HL-60 (cell line): Measurements from ENCODE around the gene IL1RAPL1.

Experiments
- CTCF ChIP-seq: IDR thresholded peaks from one replicate; pipeline ENCODE4 v1.5.1; 2011; ENCODE audit warnings: low read length, control low read depth, inconsistent platforms; ENCODE audit not compliant: insufficient read depth
- GABPA ChIP-seq: IDR thresholded peaks from 2 replicates; pipeline ENCODE4 v1.6.1; 2012; ENCODE audit warnings: low read depth
- POLR2AphosphoS5 ChIP-seq: IDR thresholded peaks from 2 replicates; pipeline ENCODE4 v1.6.1; 2012; ENCODE audit warnings: low read depth

DNA sequence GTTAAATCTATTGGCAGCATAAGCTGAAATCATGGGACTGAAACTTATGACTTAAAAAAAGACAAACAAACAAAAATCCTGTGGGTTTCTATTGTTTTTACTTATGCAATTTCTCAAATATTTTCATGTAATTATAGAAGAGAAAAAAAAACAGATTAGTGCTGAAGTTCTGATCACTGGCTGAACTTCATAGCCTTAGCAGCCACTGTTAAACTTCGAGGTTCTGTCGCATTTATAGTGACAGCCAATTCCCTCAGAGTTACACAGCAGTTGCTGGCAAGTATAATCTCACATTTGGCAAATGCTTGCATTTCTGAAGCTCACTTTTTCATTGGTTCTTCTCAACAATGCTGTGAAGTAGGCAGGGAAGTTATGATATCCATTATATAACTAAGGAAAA lies 879.2 kb downstream of the IL1RAPL1 start:
- TF ChIP-seq CTCF (no peak), POLR2AphosphoS5 (no peak), GABPA (no peak)
